SK-N-DZ (cell line): ENCODE data around the gene DUSP9.

Experiments used
- DNase-seq: peaks from one replicate; pipeline ENCODE4 v3.0.0-alpha.2; 2015; ENCODE audit warnings: low spot score

DUSP9 gene

DNA sequence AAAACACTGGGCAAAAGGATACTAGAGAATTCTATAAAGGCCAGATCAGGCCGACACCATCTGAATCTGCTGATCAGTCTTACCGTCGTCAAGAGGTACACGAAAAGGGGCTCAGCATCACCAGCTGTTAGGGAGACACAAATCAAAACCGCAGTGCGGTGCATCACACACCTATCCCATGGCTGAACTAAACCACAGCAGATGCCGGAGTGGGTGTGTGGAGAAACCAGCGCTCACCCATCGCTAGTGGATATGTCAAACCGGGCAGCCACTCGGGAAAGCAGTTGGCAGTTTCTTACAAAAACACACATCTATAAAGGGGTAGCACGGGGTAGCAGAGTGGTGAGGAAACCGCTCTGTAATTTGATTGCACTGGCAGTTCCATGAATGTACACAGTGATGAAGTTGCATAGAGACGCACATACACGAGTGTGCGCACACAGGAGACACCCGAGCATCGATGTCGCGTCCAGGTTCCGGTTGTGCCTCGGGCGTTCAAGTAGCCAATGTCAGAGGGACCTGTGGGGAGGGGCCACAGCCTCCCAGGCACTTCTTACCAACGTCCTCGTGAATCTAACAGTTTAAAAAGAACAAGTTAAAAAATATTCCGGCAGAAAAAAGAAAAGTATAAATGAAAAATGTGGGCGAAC lies 24.9 kb upstream of the DUSP9 start:
- DNase-seq: no peak

DNA sequence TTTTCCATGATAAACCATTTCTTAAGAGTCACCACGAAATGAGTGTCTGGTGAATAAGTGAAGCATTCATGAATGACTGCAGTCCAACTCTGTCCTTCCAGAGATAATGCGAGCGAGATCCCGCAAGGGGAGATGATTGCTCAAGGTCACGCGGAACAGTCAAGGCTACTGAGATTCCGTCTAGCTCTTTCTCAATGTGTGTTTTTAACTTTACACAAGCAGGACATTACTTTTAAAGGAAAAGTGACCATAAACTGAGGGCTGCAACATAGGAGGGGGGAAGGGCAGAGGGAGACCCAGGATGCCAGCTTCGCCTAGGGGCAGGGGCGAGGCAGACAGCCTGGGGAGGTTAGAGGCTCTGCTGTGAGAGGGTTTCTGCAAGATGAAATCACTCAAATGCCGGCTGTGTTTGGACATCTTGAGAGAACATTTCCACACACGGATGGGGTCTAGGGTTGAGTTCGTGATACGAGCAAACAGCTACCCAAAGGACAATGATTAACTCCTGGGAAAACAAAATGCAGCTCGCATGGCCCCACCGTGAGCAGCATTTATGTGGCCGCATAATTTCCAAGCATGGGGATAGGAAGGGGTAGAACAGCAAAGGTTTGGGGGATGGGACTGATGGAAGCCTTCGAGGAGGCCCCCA lies 24.2 kb upstream of the DUSP9 start:
- DNase-seq: no peak

DNA sequence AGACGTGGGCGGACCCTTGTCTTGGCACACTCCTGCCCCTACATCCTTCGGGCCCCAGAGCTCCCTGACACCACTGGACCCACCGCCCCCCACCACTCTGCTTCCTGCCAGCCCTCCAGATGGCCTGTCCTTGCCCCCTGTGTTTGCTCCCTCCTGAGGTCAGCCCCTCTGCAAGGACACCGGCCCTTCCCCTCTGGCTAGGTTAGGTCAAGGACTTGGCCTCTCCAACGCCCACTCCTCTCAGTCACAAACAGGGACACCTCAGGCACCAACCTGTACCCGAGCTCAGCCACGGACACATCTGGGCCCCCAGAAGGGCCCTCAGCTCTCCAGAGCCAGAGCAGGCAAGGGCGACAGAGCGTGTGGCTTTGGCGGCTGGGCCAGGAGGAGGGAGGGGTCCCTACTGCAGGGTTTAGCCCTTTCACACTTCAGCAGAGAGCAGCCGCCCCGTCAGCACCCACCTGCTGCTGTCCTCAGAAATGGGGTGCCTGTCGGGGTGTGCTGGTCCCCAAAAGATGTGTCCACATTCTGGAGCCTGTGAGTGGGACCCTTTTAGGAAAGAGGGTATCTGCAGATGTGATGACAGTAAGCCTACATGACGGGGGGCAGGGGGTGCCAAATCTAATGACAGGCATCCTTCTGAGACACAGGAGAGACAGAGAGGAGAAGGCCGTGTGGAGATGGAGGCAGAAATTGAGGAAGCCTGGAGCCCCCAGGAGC lies 23.5 kb upstream of the DUSP9 start:
- no peak for DNase-seq

DNA sequence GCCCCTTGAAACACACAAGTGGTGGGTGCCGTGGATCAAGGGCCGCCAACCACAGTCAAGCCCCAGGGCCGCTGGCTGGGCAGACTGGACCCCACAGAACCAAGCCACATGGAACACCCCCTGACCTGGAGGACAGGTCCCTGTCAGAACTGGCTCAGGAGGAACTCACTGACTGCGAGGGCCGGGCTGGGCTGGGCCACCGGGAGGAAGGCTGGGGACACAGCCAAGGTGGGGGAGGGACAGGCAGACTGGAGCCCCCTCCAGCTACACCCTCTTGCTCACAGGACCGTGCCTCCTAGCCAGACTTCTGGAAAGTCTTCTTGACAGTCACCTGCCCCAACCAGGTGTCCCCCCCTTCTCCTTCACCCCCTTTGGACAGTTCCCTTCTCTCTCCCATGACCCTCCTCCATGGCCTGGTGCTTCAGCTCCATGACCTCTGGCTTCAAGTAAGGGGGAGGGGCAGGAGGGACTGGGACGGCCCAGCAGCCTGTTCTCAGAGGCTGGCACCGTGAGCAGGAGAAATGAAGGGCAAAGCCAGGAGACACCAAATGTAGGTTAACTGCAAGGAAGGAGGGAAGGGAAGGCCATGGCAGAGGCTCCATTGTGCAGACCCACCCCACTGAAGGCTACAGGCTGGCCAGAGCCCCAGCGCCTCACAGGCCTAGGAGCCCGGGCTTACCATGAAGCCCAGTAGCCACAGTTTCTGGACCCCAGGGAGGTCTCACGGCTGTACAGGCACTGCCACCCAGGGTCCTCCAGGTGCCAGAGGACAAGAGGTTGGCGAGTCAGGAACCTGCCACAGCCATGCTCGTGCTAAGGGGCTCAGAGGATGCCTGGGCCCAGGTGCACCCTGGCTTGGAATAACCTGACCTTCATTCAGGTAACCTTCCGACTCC lies 22.6 kb upstream of the DUSP9 start:
- DNase-seq: no peak

DNA sequence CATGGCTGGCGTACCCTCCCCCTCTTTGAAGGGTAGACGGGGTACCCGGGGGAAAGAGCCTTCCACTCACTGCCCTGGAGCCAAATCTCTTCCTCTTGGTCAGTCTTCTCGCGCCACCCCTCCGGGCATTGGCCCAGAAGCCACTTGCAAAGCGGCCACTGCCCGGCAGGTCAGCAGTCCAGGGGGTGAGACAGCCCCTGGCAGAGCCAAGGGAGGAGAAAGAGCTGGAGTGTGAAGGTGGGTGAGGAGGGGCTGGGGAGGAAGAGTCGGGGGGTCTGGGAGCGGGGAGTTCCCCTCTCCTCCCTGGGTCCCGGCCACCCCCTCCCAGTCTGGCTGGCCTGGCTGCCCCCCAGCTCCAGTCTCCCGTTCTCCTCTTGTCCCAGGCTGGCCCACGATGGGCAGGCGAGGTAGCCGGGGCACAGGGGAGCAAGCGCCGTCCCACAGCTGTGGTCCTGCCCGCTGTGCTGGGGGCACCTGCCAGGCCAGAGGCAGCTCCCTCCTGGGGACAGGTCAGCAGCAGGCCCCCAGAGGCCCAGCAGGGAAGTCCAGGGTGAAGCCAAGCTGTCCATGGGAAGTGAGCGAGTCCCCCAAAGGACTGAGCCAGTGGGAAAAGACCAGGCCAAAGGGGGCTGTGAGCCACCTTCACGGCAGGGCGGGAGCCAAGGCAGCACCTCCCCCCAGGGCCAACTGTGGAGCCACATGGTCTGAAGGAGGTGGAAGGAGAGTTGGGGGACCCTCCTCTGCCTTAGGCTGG lies 21.6 kb upstream of the DUSP9 start:
- no peak for DNase-seq

DNA sequence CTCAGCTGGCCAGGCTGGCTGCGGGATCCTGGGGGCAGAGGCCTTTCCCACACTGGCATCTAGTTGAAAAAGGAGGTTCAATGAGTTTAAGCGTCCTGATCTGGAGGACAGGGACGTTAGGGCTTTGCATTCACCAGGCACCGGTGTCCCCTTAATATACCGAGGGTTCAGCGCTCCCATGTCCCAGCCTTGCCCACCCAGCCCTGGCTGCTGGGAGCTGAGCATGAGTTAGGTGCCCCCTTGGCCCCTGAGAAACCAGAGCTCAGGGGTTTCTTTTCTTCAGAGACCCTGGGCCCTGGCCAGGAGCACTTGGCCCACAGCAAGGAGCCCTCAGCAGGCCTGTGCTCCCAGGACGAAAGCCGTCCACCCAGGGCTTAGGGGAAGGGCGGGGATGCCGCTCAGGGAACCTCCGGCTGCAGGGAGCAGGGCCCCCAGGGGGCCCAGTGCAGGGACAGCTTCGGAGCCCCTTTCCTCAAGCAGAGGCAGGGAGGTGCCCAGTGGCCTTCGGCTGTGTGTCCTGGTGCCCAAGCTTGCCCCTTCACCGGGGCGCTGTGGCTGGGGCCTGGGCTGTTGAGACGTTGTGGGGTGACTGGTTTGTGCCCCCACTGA lies 20.9 kb upstream of the DUSP9 start:
- DNase-seq: no peak

DNA sequence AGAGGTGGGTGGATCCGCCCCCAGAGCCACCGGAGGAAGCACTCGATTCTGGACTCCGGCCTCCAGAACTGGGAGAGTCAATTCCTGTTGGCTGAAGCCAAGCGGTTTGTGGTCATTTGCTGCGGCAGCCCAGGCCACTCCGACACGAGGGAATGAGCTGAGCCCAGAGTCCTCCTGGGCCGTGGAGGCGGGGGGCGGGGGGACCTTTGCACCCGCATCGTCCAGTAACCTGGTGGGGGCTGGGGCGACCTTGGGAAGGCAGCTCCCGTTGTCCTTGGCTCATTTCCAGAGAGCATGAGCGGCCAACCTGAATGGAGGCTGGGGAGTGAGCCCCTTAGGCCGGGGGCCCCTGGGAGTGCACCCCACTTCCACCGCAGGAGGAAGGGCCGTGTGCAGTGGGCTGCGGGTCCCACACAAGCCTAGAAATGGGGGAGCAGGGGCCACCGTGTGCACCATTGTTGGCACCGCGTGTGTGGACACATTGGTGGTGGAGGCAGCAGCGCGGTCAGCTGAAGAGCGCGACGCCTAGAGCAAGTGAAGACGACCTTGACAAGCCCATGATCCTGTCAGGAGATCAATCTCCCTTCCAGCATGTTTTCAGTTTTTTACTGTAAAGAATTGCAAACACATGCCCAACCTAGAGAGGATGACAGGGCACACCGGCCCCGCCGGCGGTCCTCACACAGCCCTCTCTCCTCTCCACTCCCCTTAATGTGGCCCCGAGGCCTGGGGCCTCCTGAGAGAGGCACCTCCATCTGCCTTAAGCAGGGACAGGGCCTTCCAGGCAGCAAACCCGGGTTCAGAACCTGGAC lies 19.9 kb upstream of the DUSP9 start:
- no peak for DNase-seq

DNA sequence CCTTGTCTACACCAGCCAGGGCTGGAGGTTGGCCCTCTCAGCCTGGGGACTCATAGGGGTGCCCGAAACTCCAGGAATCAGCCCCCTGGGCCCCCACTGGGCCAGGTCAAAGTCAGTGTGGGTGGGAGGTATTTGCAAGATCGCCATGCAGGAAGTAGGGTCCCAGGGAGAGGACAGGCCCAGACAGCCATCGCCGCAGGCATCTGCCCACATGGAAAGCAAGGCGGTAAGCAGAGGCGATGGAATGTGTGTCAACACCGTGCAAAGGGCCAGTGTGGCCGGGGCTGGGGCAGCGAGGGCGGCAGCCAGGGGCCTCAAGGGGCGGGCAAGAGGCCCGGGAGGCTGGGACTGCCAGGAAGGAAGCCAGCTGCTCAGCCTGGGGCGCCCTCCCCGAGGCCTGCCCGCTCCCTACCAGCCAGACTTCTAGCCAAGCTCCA lies 19.3 kb upstream of the DUSP9 start:
- DNase-seq: no peak

DNA sequence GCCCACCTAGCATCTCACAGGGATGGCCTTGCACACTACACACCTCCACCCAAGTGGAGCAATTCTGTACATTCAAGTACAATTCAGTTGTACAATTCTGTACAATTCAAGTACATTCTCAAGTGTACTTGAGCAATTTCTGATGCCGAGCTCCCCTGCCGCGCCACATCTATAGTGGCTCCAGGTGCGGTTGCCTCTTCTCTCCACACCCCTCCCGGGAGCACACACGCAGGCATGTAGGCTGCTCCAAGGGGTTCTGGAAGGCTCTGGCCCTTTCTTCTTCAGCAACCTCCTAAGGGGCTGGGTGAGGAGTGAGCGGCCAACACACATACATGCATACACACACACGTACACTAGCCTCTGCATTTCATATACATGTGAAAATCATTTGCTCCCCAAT lies 18.9 kb upstream of the DUSP9 start:
- DNase-seq: no peak

DNA sequence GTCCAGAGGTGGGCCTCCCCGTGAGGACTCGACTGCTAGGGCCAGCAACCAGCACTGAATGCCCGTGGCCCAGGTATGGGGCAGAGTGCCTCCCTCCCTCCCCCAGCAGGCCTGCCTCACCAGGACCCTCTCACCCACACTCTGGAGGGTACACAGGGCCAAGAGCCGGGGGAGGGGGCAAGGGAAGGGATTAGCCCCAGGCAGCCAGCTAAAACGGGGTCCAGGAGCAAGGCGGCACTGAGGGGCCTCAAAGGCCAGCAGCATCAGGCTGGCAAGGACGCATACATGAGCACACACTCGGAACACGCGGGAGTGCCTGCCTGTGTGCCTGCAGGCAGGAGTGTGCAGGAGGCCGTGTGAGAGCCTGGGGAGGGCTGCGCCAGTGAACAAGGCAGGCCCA lies 18.3 kb upstream of the DUSP9 start:
- no peak for DNase-seq

DNA sequence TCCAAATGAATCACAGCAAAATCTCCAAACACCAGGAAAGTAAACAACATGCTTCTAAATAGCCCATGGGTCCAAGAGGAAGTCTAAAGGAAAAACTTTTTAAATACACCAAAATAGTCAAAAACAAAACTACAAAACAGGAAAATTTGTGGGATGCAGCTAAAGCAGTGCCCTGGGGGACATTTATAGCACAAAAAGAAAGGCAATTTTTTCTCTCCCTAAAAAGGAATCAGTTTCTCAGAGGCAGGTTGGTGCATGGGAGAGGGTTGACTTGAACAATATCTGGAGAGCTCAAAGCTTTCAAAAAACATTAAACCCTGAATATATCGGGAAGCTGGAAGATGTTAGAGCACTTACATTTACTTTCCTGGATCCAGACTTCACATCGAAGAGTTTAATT lies 15.7 kb upstream of the DUSP9 start:
- DNase-seq: no peak

DNA sequence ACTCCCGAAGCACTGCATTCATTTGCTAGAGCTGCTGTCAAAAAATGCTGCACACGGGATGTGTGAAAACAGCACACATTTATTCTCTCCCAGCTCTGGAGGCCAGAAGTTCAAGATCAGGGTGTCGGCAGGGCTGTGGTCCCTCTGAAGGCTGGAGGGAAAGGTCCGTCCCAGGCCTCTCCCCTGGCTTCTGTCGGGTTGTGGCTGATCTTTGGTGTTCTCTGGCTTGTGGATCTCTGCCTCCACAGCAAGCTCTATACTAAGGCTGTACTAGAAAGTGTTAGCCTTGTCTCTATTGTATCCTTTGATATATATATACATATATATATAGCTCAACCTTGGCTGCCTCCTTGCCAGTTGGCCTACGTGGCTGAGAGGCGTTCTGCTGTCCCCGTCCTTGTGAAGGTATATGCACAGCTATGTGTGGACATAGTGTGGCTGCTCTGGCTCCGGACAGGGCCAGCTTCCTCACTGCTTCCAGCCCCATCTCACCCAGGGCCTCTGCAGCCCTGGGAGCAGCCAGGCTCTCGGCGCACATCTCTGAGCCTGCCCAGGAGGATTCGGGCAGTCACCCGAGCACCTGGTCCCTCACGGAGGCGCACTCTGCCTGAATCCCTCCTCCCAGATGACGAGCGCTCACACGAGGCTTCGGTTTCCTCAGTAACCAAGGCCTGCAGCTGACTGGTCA lies 15.0 kb upstream of the DUSP9 start:
- no peak for DNase-seq

DNA sequence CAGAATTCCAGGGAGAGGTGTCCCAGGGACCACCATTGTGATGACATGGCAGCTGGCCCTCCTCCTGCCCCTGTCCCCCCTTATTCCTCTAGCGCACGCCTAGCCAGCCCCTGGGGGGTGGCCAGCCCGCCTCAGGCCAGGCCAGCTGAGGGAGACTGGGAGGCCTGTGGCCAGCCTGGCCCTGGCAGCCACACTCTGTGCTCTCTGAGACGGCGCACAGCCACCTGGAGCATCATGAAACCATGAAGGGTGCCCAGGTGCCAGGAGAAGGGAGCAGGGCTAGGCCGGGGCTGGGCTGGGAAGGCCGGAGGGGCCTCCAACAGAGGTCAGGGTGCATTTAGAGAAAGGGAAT lies 14.4 kb upstream of the DUSP9 start:
- no peak for DNase-seq

DNA sequence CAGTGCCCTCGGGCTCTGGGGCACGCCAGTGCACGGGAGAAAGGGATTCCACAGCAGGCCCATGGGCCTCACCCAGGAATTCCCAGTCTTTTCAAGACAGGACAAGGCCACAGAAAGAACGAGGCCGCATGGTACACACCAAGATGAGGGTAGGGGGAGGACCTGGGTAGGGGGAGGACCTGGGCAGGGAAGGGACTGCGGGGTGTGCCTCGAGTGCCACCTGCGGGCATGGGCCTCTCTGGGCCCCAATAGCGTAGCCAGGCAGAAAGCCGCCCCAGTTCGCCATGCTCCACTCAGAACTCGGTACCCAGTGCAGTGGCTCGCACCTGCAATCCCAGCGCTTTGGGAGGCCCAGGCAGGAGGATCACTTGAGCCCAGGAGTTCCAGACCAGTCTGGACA lies 14.0 kb upstream of the DUSP9 start:
- no peak for DNase-seq

DNA sequence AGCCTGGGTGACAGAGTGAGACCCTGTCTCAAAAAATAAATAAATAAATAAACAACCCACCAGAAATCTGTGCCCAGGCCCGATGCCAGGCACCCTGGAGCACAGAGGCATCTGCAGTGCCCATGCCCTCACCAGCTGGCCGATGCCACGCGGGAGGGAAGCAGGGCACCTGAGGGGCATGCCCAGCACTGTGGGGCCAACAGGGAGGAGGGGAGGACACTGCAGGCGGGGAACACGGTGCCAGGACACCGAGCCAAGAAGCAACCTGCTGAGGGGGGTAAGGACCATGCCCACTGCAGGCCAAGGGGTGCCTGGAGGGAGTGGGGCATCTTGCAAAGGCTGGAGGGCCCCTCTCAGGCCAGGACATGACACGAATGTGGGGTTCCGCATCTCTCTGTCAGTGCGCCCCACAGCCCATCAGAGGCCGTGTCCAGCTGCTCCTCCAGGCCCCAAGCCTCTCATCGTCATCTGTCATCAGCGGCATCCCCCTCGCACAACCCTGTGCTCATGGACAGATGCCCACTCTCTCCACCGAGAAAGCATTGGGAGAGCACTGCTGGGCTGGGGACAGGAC lies 13.3 kb upstream of the DUSP9 start:
- DNase-seq: no peak

DNA sequence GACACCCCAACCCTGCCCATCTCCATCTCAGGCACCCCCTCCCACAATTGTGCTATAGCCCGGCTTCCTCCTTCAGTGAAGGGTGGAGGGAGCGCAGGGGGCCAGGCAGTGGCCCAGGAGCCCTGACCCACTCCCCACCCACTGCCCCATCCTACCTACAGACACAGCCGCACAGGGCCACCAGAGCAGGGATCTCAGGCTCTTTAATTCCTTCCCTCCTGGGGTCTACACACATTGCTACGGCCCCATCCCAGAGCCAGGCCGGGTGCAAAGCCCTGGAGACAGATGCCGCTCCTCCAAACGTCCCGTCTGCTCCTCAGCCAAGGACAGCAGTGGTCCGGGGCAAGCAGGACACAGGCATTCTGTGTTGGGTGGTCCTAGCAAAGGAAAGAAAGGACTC lies 12.8 kb upstream of the DUSP9 start:
- DNase-seq: no peak

DNA sequence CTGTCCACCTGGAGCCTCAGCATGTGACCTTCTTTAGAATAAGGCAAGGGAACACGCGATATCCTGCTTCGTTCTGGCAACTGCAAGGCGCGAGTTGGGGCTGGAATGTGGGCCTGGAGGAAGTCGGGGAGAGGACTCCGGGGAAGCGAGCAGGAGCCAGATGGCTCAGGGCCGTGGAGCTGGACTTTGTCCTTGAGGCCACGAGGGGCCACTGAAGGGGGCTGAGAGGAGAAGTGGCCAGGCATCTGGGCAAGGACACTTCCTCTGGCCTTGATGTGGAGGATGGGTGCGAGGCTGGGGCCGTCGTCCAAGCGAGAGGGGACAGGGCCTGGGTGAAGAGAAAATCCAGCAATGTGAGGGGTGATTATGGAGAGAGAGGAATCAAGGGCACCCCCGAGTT lies 12.2 kb upstream of the DUSP9 start:
- DNase-seq: no peak

DNA sequence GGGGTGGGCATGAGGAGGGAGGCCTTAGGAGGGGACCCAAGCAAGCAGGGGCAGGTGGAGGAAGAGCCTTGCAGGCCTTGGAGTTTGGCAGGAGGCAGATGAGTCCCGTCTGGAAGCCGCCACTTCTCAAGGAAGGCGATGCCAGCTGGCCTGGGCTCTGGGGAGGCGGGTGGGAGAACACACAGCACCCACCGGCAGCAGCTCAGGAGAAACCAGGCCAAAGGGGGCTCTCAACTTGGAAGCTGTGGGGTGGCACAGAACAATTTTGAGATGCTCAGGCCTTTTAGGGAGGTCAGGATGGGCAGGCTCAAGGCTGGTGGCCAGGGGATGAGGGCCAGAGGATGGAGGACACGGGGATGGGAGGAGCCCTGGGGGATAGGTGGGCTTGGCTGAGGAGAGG lies 11.6 kb upstream of the DUSP9 start:
- no peak for DNase-seq
